Immature natural killer cell (primary cell): Measurements from ENCODE around the gene EMX2. TPM values are rescaled to one million over a fixed set of nuclear protein-coding genes. Genes with fewer than 3 reads are reported as not detected.

ENCODE experiments used
- DNase-seq, 3 donors: peaks; one replicate each; pipeline ENCODE4 v3.0.0; 2022; ENCODE audit warnings: mixed read lengths in 1 of 3
- H3K27ac Mint-ChIP-seq, 6 donors: one replicate each; pipeline ENCODE4 v1.8.0; 2020; ENCODE audit warnings: mixed read lengths in 6 of 6, mild to moderate bottlenecking in 5 of 6, inconsistent platforms in 4 of 6, moderate library complexity in 3 of 6
- H3K27me3 Mint-ChIP-seq, 3 donors: one replicate each; pipeline ENCODE4 v1.8.0; 2020 to 2021; ENCODE audit warnings: low read depth in 3 of 3, mild to moderate bottlenecking in 3 of 3, mixed read lengths in 3 of 3, moderate library complexity in 3 of 3, inconsistent platforms in 1 of 3
- H3K36me3 Mint-ChIP-seq, 3 donors: one replicate each; pipeline ENCODE4 v1.8.0; 2020; ENCODE audit warnings: mixed read lengths in 3 of 3, inconsistent platforms in 2 of 3, mild to moderate bottlenecking in 2 of 3
- H3K4me1 Mint-ChIP-seq, 2 donors: one replicate each; pipeline ENCODE4 v1.8.0; 2020; ENCODE audit warnings: inconsistent platforms in 2 of 2, mild to moderate bottlenecking in 2 of 2, mixed read lengths in 2 of 2, moderate library complexity in 1 of 2
- H3K4me3 Mint-ChIP-seq, 5 donors: one replicate each; pipeline ENCODE4 v1.8.0; 2020; ENCODE audit warnings: mild to moderate bottlenecking in 5 of 5, mixed read lengths in 5 of 5, inconsistent platforms in 3 of 5, moderate library complexity in 3 of 5
- H3K9me3 Mint-ChIP-seq, 6 donors: one replicate each; pipeline ENCODE4 v1.8.0; 2020; ENCODE audit warnings: mild to moderate bottlenecking in 6 of 6, mixed read lengths in 6 of 6, inconsistent platforms in 4 of 6, moderate library complexity in 3 of 6
- polyA plus RNA-seq, 3 donors: library from polyadenylated mRNA; unstranded; fragments of 300-500 nt; fragmentation: Illumina TruSeq; gene quantifications; one replicate each; pipeline ENCODE4 v1.2.3, GENCODE V29; 2021

The EMX2 gene
- polyA plus RNA-seq, 3 donors from 2014 or later: not detected

- Mint-ChIP-seq H3K4me3 (no peak overlapping the region), H3K36me3 (no peaks in the 10 kb centered on the region), H3K27ac (no peak overlapping the region), H3K27me3 (peaks cover 3 to 12% (median 8%) of the 10 kb centered on the region in 3 donors), H3K9me3 (peaks cover 0 to 2% (median 0%) of the 10 kb centered on the region in 6 donors), H3K4me1 (no peaks in the 10 kb centered on the region)
- no peak for DNase-seq
Observed at GRCh38 chr10:117596706-117597105, 54.2 kb downstream of the EMX2 start.

GRCh38 chr10:117597216-117597615 lies 54.7 kb downstream of the EMX2 start:
- H3K27me3 Mint-ChIP-seq: peaks cover 3 to 12% (median 8%) of the 10 kb centered on the region in 3 donors
- H3K36me3 Mint-ChIP-seq: no peaks in the 10 kb centered on the region
- H3K9me3 Mint-ChIP-seq: peaks cover 0 to 2% (median 0%) of the 10 kb centered on the region in 6 donors
- no peak for DNase-seq
- H3K4me3 Mint-ChIP-seq: no peak overlapping the region
- H3K4me1 Mint-ChIP-seq: no peaks in the 10 kb centered on the region
- no peak overlapping the region for H3K27ac Mint-ChIP-seq

Other genes starting within 250 kb of the EMX2 start
- gene PDZD8, start 167.3 kb upstream of the EMX2 start, polyA plus RNA-seq: 10 to 100 TPM in 2 of 3 donors, 1 to 10 TPM in 1; 9.7 to 23.7 (median 12.3) TPM